GM21786 (cell line): ENCODE data around the gene SUSD4.

Experiments used
- ATAC-seq: cut with Tn5 transposase; IDR thresholded peaks from one replicate; pipeline ENCODE4 v1.9.1; 2021; ENCODE audit not compliant: unreplicated experiment

Gene SUSD4

GRCh38 chr1:223363057-223363855, 720 bp downstream of the SUSD4 start:
- ATAC-seq: no peak

- ATAC-seq: no peak
Measured at GRCh38 chr1:223358826-223359225, 5.2 kb downstream of the SUSD4 start.

- no peak for ATAC-seq
Measured at GRCh38 chr1:223355699-223356098, 8.3 kb downstream of the SUSD4 start.

- ATAC-seq: no peak
Measured at GRCh38 chr1:223353939-223354338, 10.0 kb downstream of the SUSD4 start.

GRCh38 chr1:223352944-223353343, 11.0 kb downstream of the SUSD4 start:
- no peak for ATAC-seq

- no peak for ATAC-seq
Measured at GRCh38 chr1:223350361-223350908, 13.5 kb downstream of the SUSD4 start.

GRCh38 chr1:223349241-223349640, 14.7 kb downstream of the SUSD4 start:
- ATAC-seq: no peak

- ATAC-seq: no peak
Measured at GRCh38 chr1:223348439-223348838, 15.5 kb downstream of the SUSD4 start.

GRCh38 chr1:223347583-223347982, 16.4 kb downstream of the SUSD4 start:
- no peak for ATAC-seq

- ATAC-seq: no peak
Measured at GRCh38 chr1:223346311-223346710, 17.7 kb downstream of the SUSD4 start.

- ATAC-seq: no peak
Measured at GRCh38 chr1:223345720-223346119, 18.3 kb downstream of the SUSD4 start.

- no peak for ATAC-seq
Measured at GRCh38 chr1:223344491-223344890, 19.5 kb downstream of the SUSD4 start.

- no peak for ATAC-seq
Measured at GRCh38 chr1:223343692-223344091, 20.3 kb downstream of the SUSD4 start.

GRCh38 chr1:223341121-223341520, 22.9 kb downstream of the SUSD4 start:
- ATAC-seq: no peak

- ATAC-seq: no peak
Measured at GRCh38 chr1:223340637-223341036, 23.3 kb downstream of the SUSD4 start.

- no peak for ATAC-seq
Measured at GRCh38 chr1:223339861-223340260, 24.1 kb downstream of the SUSD4 start.

- no peak for ATAC-seq
Measured at GRCh38 chr1:223338811-223339746, 24.9 kb downstream of the SUSD4 start.

GRCh38 chr1:223337174-223337869, 26.7 kb downstream of the SUSD4 start:
- no peak for ATAC-seq

GRCh38 chr1:223334156-223334555, 29.8 kb downstream of the SUSD4 start:
- no peak for ATAC-seq

GRCh38 chr1:223332997-223333396, 31.0 kb downstream of the SUSD4 start:
- no peak for ATAC-seq

- ATAC-seq: no peak
Measured at GRCh38 chr1:223331929-223332328, 32.0 kb downstream of the SUSD4 start.
